SK-N-SH (cell line): ENCODE measurements around the gene SLFN11. TPM values are rescaled to one million over a fixed set of nuclear protein-coding genes. Genes with fewer than 3 reads are reported as not detected.

Source experiments
- CTCF ChIA-PET: fragments of 300-600, 350-600 bp; formaldehyde crosslinking; extraction: SDS; loops from one replicate; lab custom pipeline; 2021; lab: Yijun Ruan, JAX
- POLR2A ChIA-PET: fragments of 350-600 bp; sonication (Branson Sonifier 250); formaldehyde crosslinking; extraction: SDS; loops from one replicate; lab custom pipeline; 2020; ENCODE audit warnings: antibody characterized with exemption, inconsistent platforms; lab: Yijun Ruan, JAX
- DNase-seq: peaks from one replicate; pipeline ENCODE4 v3.0.0; 2012
- H2AFZ ChIP-seq: fragments of 200-600 bp; sonication (generic); 2 replicates; pipeline ENCODE4 v1.8.1; 2016; ENCODE audit warnings: antibody characterized with exemption, mild to moderate bottlenecking, low read depth
- H3F3A ChIP-seq: fragments of 200-600 bp; sonication (generic); replicated peaks from 2 replicates; pipeline ENCODE3; 2016; ENCODE audit warnings: antibody characterized with exemption, mild to moderate bottlenecking; ENCODE audit not compliant: insufficient read depth
- H3K27ac ChIP-seq, 2 experiments: fragments of 200-500 bp in 1 of 2; fragments of 200-600 bp in 1 of 2; sonication (Bioruptor generic) in 1 of 2; sonication (generic), shearing (Covaris generic) in 1 of 2; 2 replicates each; pipeline versions ENCODE4 v1.5.1 to v1.6.1; 2014 to 2016; ENCODE audit warnings: low read depth in 2 of 2, inconsistent platforms in 1 of 2, low read length in 1 of 2, mild to moderate bottlenecking in 1 of 2, mixed read lengths in 1 of 2
- H3K27me3 ChIP-seq: fragments of 200-600 bp; sonication (generic), shearing (Covaris generic); 2 replicates; pipeline ENCODE4 v1.6.1; 2016; ENCODE audit warnings: mixed run types; ENCODE audit not compliant: insufficient read depth
- H3K36me3 ChIP-seq, 2 experiments: fragments of 200-500 bp in 1 of 2; fragments of 200-600 bp in 1 of 2; sonication (Bioruptor generic) in 1 of 2; sonication (generic) in 1 of 2; replicated peaks in 1 of 2; 2 replicates each; pipeline versions ENCODE3 to v1.5.1; 2014 to 2016; ENCODE audit warnings: low read length in 1 of 2, mild to moderate bottlenecking in 1 of 2; ENCODE audit not compliant: insufficient read depth in 2 of 2, control insufficient read depth in 1 of 2
- H3K4me1 ChIP-seq, 2 experiments: fragments of 200-500 bp in 1 of 2; fragments of 200-600 bp in 1 of 2; sonication (Bioruptor generic) in 1 of 2; sonication (generic), shearing (Covaris generic) in 1 of 2; 2 replicates each; pipeline versions ENCODE4 v1.5.1 to v1.6.1; 2014 to 2016; ENCODE audit warnings: low read depth in 1 of 2, low read length in 1 of 2, mixed run types in 1 of 2; ENCODE audit not compliant: insufficient read depth in 2 of 2, control insufficient read depth in 1 of 2
- H3K4me2 ChIP-seq: fragments of 200-600 bp; sonication (generic), shearing (Covaris generic); 2 replicates; pipeline ENCODE4 v1.6.1; 2017; ENCODE audit warnings: mixed run types
- H3K4me3 ChIP-seq, 2 experiments: fragments of 200-500 bp in 1 of 2; fragments of 200-600 bp in 1 of 2; sonication (Bioruptor generic) in 1 of 2; sonication (generic), shearing (Covaris generic) in 1 of 2; 2 replicates each; pipeline versions ENCODE4 v1.5.1 to v1.8.1; 2014 to 2016; ENCODE audit warnings: low read depth in 2 of 2, inconsistent platforms in 1 of 2, low read length in 1 of 2, mild to moderate bottlenecking in 1 of 2, mixed read lengths in 1 of 2, moderate library complexity in 1 of 2
- H3K79me2 ChIP-seq: fragments of 200-600 bp; sonication (generic); 2 replicates; pipeline ENCODE4 v1.8.1; 2017; ENCODE audit warnings: mild to moderate bottlenecking; ENCODE audit not compliant: insufficient read depth
- H3K9ac ChIP-seq: fragments of 200-600 bp; sonication (generic); 2 replicates; pipeline ENCODE4 v1.6.1; 2017; ENCODE audit warnings: mixed run types
- H3K9me2 ChIP-seq: fragments of 200-600 bp; sonication (generic); 2 replicates; pipeline ENCODE4 v1.6.1; 2017; ENCODE audit warnings: mixed run types
- H3K9me3 ChIP-seq: fragments of 200-600 bp; sonication (generic); 2 replicates; pipeline ENCODE4 v1.6.1; 2017; ENCODE audit warnings: mixed run types, mild to moderate bottlenecking, moderate library complexity
- H4K20me1 ChIP-seq: fragments of 200-600 bp; sonication (generic); 2 replicates; pipeline ENCODE4 v1.6.1; 2017; ENCODE audit warnings: mild to moderate bottlenecking, mixed run types; ENCODE audit not compliant: insufficient read depth
- CHD2 ChIP-seq: fragments of 150-350 bp; IDR thresholded peaks from 2 replicates; pipeline ENCODE4 v1.6.1; 2018; ENCODE audit warnings: low read length; ENCODE audit not compliant: partially characterized antibody
- ELF1 ChIP-seq: IDR thresholded peaks from 2 replicates; pipeline ENCODE4 v1.4.0; 2012
- EZH2phosphoT487 ChIP-seq: fragments of 200-600 bp; sonication (generic); IDR thresholded peaks from 2 replicates; pipeline ENCODE4 v1.6.1; 2017; ENCODE audit warnings: low read depth, mixed run types, mild to moderate bottlenecking, antibody characterized with exemption, moderate library complexity, borderline replicate concordance
- FOSL2 ChIP-seq: IDR thresholded peaks from 2 replicates; pipeline ENCODE4 v1.4.0; 2012; ENCODE audit warnings: low read depth, mild to moderate bottlenecking, moderate library complexity, borderline replicate concordance
- FOXJ3 ChIP-seq: sonication (generic); formaldehyde crosslinking; IDR thresholded peaks from 2 replicates; pipeline ENCODE4 v1.5.1; 2020; ENCODE audit warnings: mild to moderate bottlenecking, missing genetic modification reagents
- FOXM1 ChIP-seq: IDR thresholded peaks from 2 replicates; pipeline ENCODE4 v1.4.0; 2012; ENCODE audit warnings: low read depth, mild to moderate bottlenecking
- GABPA ChIP-seq: IDR thresholded peaks from 2 replicates; pipeline ENCODE4 v1.4.0; 2012; ENCODE audit warnings: low read depth, mild to moderate bottlenecking
- MAX ChIP-seq: IDR thresholded peaks from 2 replicates; pipeline ENCODE4 v1.4.0; 2012; ENCODE audit warnings: low read depth
- MEF2A ChIP-seq: IDR thresholded peaks from 2 replicates; pipeline ENCODE4 v1.4.0; 2012; ENCODE audit warnings: low read depth, borderline replicate concordance
- MXI1 ChIP-seq: IDR thresholded peaks from 2 replicates; pipeline ENCODE4 v1.6.1; 2012; ENCODE audit warnings: mild to moderate bottlenecking, low read depth, low read length, improper control_type of control experiment
- NFIC ChIP-seq: IDR thresholded peaks from 2 replicates; pipeline ENCODE4 v1.4.0; 2012; ENCODE audit warnings: borderline replicate concordance
- POLR2AphosphoS5 ChIP-seq: IDR thresholded peaks from 2 replicates; pipeline ENCODE4 v1.6.1; 2012; ENCODE audit warnings: low read depth, low read length
- RAD21 ChIP-seq: IDR thresholded peaks from 2 replicates; pipeline ENCODE4 v1.6.1; 2012; ENCODE audit warnings: mild to moderate bottlenecking, low read length
- RCOR1 ChIP-seq: fragments of 150-350 bp; IDR thresholded peaks from 2 replicates; pipeline ENCODE4 v1.6.1; 2017; ENCODE audit warnings: antibody characterized with exemption, low read length
- RXRA ChIP-seq: IDR thresholded peaks from 2 replicates; pipeline ENCODE4 v1.4.0; 2012; ENCODE audit warnings: low read depth, mild to moderate bottlenecking, borderline replicate concordance
- SIN3A ChIP-seq: IDR thresholded peaks from 2 replicates; pipeline ENCODE4 v1.6.1; 2012; ENCODE audit warnings: low read depth, mild to moderate bottlenecking, low read length, moderate library complexity, borderline replicate concordance
- TCF12 ChIP-seq: IDR thresholded peaks from 2 replicates; pipeline ENCODE4 v1.4.0; 2012
- TEAD4 ChIP-seq: IDR thresholded peaks from 2 replicates; pipeline ENCODE4 v1.4.0; 2012; ENCODE audit warnings: mild to moderate bottlenecking, borderline replicate concordance; ENCODE audit not compliant: insufficient read depth
- USF1 ChIP-seq: IDR thresholded peaks from 2 replicates; pipeline ENCODE4 v1.4.0; 2012; ENCODE audit warnings: low read depth, borderline replicate concordance
- WGBS: methylation state at CpG from one replicate; pipeline ENCODE4 v1.1.6; 2017; ENCODE audit warnings: low lambda C conversion rate; 5-methylcytosine and 5-hydroxymethylcytosine counted together
- polyA plus RNA-seq, 3 experiments: library from polyadenylated mRNA; depleted of rRNA; stranded (reverse); fragments of >200 nt; gene quantifications; 2 replicates each; pipeline ENCODE4 v1.2.3, GENCODE V29; 2012
- TF ChIP-seq, protein P1 (sequence below): IDR thresholded peaks from 2 replicates; pipeline ENCODE4 v1.4.0; 2012; ENCODE audit warnings: low read depth, borderline replicate concordance
- TF ChIP-seq, protein P2 (sequence below): IDR thresholded peaks from 2 replicates; pipeline ENCODE4 v1.6.1; 2012; ENCODE audit warnings: mild to moderate bottlenecking, low read depth, low read length, moderate library complexity

The SLFN11 gene
- polyA plus RNA-seq, 1 of the 3 experiments (the other 2 are of a cell fraction) = 0.02 TPM

DNA sequence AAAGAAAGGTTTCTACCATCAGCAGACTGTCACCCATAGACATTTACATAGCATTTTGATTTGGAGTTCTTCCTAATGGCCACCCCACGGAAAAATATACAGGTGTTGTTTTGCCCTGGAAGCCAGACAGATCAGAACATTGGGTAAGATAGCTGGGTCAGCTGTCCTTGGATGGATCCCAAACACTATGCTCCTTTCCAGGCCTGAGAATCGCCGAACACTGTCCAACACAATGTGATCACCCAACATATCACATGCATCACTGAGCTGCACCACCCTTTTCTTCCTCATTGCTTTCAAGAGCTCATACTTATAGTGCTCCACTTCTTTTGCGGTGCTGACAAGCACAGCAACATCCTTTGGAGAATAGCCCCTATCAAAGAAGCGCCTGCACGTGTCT, 21.1 kb downstream of the SLFN11 start:
- Histone ChIP-seq H3K36me3 (no peaks in the 10 kb centered on the region), H4K20me1 (no peaks in the 10 kb centered on the region), H3K27ac (no peak overlapping the region), H3K27me3 (peaks cover 22% of the 10 kb centered on the region; the same call in 1 of the 2 replicates), H3F3A (no peaks in the 10 kb centered on the region), H3K4me3 (no peak overlapping the region), H3K9ac (no peak overlapping the region), H2AFZ (no peak overlapping the region), H3K79me2 (no peaks in the 10 kb centered on the region), H3K4me2 (no peak overlapping the region), H3K4me1 (no peaks in the 10 kb centered on the region), H3K9me3 (no peaks in the 10 kb centered on the region), H3K9me2 (no peaks in the 10 kb centered on the region)
- ChIA-PET CTCF (interaction anchor here (1.0 kb wide), 1 partner anchor 13 kb away, joined by 3 read pairs; no protein-coding TSS in a partner anchor), POLR2A (no interaction called here)
- no peak for TF ChIP-seq MEF2A
- TF ChIP-seq RCOR1 = no peak
- TF ChIP-seq USF1 = no peak
- no peak for TF ChIP-seq MAX
- no peak for TF ChIP-seq EZH2phosphoT487
- no peak for TF ChIP-seq NFIC
- no peak for TF ChIP-seq RXRA
- no peak for TF ChIP-seq FOXJ3
- TF ChIP-seq FOXM1 = no peak
- TF ChIP-seq, protein P1, sequence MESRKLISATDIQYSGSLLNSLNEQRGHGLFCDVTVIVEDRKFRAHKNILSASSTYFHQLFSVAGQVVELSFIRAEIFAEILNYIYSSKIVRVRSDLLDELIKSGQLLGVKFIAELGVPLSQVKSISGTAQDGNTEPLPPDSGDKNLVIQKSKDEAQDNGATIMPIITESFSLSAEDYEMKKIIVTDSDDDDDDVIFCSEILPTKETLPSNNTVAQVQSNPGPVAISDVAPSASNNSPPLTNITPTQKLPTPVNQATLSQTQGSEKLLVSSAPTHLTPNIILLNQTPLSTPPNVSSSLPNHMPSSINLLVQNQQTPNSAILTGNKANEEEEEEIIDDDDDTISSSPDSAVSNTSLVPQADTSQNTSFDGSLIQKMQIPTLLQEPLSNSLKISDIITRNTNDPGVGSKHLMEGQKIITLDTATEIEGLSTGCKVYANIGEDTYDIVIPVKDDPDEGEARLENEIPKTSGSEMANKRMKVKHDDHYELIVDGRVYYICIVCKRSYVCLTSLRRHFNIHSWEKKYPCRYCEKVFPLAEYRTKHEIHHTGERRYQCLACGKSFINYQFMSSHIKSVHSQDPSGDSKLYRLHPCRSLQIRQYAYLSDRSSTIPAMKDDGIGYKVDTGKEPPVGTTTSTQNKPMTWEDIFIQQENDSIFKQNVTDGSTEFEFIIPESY = no peak
- TF ChIP-seq SIN3A = no peak
- TF ChIP-seq FOSL2 = no peak
- no peak for TF ChIP-seq MXI1
- TF ChIP-seq CHD2 = no peak
- DNase-seq = no peak
- 17% methylated on average over 6 of the region's 6 CpGs for WGBS

GRCh38 chr17:35350493-35350892, 22.9 kb downstream of the SLFN11 start:
- no peak overlapping the region for H3K4me3 ChIP-seq
- WGBS = 7% methylated on average over 1 of the region's 1 CpG
- H2AFZ ChIP-seq = no peak overlapping the region
- DNase-seq = no peak
- H3K79me2 ChIP-seq = no peaks in the 10 kb centered on the region
- H3K9me2 ChIP-seq = no peaks in the 10 kb centered on the region
- no peak overlapping the region for H3K27ac ChIP-seq
- no peak overlapping the region for H3K4me2 ChIP-seq
- peaks cover 38% of the 10 kb centered on the region for H3K27me3 ChIP-seq
- no peaks in the 10 kb centered on the region for H3F3A ChIP-seq
- no peaks in the 10 kb centered on the region for H3K4me1 ChIP-seq
- ChIA-PET CTCF (no interaction called here), POLR2A (no interaction called here)
- no peaks in the 10 kb centered on the region for H4K20me1 ChIP-seq
- H3K36me3 ChIP-seq = no peaks in the 10 kb centered on the region
- H3K9me3 ChIP-seq = no peaks in the 10 kb centered on the region
- H3K9ac ChIP-seq = no peak overlapping the region
- TF ChIP-seq RXRA (no peak), POLR2AphosphoS5 (no peak), MXI1 (no peak), FOXJ3 (no peak), TEAD4 (no peak), FOSL2 (no peak), RAD21 (no peak), ELF1 (no peak), GABPA (no peak), TCF12 (no peak)
- TF ChIP-seq, protein P1 = no peak
- TF ChIP-seq, protein P2, sequence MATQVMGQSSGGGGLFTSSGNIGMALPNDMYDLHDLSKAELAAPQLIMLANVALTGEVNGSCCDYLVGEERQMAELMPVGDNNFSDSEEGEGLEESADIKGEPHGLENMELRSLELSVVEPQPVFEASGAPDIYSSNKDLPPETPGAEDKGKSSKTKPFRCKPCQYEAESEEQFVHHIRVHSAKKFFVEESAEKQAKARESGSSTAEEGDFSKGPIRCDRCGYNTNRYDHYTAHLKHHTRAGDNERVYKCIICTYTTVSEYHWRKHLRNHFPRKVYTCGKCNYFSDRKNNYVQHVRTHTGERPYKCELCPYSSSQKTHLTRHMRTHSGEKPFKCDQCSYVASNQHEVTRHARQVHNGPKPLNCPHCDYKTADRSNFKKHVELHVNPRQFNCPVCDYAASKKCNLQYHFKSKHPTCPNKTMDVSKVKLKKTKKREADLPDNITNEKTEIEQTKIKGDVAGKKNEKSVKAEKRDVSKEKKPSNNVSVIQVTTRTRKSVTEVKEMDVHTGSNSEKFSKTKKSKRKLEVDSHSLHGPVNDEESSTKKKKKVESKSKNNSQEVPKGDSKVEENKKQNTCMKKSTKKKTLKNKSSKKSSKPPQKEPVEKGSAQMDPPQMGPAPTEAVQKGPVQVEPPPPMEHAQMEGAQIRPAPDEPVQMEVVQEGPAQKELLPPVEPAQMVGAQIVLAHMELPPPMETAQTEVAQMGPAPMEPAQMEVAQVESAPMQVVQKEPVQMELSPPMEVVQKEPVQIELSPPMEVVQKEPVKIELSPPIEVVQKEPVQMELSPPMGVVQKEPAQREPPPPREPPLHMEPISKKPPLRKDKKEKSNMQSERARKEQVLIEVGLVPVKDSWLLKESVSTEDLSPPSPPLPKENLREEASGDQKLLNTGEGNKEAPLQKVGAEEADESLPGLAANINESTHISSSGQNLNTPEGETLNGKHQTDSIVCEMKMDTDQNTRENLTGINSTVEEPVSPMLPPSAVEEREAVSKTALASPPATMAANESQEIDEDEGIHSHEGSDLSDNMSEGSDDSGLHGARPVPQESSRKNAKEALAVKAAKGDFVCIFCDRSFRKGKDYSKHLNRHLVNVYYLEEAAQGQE = no peak
